GM18517 (cell line): Measurements from ENCODE around the gene SIRT7.
A peak's percentile ranks its signal among the peaks of the same experiment; 100 is the strongest.

Experiments used
- ATAC-seq: cut with Tn5 transposase; IDR thresholded peaks from one replicate; pipeline ENCODE4 v1.9.1; 2021; ENCODE audit warnings: mild to moderate bottlenecking, moderate library complexity; ENCODE audit not compliant: unreplicated experiment

The SIRT7 gene

DNA sequence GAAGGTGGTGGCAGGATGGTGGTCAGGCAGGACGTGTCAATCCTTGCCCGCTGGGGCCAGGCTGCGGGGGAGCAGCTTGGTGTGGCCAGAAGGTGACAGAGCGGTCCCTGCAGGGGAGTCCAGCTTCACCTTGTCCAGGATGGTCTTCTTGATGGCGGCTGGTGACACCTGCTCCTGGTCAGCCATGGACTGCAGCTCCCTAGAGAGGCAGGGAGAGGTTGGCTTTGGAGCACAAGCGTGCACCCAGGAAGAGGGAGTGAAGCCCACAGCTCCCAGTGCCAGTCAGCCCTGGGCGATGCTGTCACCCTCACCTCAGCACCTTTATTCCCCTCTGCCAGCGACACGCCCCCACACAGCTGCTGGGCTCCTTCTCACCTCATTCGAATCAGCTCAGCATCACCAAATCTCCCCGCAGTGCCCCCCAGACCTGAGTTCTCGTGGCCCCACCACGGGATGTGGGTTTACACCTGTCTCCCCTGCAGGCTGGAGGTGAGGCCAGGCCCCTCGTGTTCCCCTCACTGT, 15.3 kb upstream of the SIRT7 start:
- no peak for ATAC-seq

DNA sequence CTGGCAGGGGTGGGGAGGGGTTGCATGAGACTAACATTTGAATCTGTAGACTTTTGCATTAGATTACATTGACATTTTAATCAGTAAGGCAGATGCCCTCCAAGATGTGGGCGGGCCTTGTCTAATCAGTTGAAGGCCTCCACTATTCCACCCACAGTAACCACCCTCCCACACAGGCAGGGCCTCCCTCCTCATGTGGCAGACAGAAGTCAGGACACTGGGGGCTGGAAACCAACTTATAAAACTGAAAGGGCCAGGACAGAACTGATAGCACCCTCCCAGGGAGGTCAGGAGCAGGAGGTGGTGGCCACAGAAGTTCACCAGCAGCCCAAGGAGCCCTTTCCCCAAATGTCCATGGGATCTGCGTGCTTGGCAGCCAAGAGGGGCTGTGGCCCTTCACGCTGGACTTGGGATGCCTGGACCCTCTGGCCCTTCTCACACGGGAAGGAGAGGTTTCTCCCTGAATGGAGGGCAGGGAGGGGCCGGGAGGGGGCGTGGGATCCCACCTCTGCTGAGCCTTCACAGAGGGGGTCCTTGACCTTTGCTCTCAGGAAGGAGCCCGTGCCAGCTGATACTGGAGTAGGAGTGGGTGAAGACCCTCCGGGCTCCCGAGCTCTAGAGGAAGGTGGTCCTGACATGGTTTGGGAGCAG, 14.5 kb upstream of the SIRT7 start:
- ATAC-seq = no peak

DNA sequence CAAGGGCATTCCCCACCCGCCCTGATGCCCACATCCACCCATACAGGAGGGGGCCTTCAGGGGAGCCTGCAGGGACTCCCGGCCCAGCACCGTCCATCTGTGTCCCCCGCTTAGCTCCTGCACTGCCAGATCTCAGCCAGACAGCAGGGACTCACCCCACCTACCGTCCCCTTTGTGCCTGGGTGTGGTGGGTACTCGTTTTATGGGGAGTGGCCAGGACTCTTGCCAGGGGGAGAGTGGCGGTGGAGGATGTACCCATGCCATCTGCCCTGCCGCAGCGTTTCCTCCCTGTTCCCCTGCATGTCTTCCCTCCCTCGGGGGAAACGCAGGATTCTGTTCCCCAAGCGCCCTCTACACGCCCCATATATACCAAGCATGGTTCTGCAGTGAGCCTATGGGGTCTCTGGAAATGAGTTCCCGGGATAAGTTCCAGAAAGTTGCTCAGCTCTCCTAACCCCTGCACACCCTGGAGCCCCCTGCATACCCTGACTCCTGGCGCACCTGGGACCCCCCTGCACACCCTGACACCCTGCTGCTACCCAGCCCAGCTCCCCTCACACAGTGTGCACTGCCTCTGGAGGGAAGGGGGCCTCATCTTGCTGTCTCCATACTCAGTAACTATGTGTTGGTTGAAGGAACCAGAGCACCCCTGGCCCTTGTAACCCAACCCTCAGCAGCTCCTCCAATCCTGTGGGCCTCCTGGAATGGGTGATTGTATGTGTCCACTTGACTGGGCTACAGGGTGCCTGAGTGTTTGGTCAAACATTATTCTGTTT, 13.8 kb upstream of the SIRT7 start:
- no peak for ATAC-seq

DNA sequence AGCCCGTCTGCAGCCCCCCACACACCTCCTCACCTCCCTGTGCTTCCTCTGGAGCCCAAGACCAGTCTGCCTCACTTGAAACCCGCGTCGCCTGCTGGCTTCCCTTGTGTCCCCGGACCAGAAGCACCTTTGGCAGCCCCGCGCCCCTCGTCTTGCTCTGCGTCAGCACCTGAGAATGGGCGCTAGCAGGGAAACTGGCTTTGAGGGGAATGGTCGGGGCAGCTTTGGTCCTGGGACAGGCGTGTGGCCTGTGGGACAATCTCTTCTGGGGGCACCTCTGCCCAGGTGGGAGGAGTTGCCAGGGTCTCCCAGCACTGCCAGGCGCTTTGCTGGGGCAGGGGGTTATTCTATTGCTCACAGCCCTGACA, 13.2 kb upstream of the SIRT7 start:
- no peak for ATAC-seq

DNA sequence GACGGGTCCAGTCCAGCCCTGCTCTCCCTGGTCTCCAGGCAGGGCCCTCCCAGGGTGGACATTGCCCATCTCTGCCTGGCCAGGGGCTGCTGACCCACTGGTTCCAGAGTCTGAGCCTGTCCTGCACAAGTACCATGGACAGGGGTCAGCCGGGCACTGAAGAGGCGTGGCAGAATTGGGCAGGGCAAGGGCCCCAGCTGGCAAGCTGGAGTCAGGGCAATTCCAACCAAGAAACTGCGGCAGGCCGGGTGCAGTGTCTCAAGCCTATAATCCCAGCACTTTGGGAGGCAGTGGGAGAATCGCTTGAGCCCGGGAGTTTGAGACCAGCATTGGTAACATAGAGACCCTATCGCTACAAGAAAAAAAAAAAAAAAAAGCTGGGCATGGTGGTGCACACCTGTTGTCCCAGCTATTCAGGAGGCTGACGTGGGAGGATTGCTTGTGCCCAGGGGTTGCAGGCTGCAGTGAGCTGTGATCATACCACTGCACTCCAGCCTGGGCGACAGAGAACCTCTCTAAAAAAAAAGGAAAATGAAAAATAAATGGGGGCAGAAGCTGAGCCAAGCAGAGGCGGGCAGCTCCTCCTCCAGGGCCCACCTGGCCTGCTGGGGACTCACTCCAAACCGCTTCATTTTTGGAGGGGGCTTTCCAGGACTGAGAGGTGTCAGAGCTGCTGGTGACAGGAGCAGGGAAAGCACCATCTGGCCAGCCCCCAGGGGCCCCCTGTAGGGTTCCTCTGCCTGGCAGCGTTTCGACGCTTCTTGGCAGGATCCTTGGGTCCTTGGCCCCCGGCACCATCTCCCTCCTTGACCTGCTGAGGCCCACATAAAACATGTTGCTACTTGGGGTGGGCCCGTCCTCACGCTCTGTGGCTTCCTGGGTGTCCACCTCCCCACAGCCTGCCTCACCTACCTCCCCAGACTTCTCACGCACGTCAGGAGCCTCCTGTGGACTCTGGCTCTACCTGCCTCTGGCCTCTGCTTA, 12.5 kb upstream of the SIRT7 start:
- ATAC-seq = no peak

DNA sequence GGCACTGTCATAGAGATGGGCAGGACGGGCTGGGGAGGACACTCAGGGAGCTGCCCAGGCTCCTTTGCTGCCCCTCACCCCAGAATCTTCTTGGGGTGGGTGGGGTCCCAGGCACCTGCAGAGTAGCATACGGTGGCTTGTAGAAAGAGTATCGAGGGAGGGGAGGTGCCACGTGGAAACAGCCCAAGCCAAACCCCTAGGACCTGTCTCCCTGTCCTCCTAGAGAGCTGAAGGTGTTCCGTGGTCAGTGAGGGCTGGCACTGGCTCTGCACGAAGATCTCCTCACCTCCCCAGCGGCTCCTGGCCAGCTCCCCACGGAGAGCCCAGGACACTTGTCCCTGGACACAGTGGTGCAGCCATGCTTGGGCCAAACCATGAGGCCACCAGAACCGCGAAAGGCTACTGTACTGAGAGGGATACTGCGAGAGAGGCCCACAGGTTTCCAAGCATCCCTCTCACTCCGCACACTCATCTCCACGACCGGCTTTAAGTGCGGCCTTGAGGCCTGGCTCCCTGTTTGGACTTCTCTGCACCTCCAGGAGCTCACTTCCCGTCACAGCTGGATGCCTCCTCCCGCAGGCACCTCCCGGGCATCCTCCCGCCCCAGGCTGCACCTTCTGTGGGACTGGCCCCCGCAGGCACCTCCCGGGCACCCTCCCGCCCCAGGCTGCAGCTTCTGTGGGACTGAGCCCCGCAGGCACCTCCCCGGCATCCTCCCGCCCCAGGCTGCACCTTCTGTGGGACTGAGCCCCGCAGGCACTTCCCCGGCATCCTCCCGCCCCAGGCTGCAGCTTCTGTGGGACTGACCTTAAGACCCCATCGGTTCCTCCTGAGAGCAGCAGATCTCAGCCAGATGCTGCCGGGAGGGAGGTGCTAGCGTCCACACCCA, 11.5 kb upstream of the SIRT7 start:
- no peak for ATAC-seq

DNA sequence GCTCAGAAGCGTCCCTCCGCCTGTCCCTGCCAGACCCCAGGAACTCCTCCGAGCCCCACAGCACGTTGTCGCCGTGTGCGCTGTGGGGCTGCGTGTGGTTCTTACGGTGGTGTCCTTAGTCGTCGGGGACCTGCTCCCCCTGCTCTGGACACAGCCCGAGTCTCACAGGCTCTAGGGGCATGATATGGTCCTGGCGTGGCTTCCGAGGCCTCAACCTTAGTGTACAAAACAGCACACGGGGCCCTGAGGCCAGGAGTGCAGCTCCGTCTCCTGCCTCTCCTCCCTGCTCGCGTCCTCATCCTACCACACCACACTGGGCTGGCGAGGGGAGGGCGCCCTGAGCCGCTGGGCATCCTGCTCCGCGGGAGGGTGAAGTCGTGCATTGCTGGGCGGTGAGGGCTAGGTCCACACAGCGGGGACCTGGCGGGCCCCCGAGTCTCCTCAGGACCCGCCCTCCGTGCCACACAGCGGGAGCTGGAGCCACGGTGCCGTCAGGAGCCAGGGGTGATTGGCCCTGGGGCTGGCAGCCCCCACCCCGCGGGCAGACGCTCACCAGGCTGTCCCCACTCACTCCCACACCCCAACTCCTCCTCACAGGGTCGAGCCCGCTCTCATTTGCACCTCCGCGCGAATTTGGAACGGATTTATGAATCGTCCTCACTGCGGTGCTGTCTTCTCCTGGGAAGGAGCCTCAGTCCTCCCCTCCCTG, 10.7 kb upstream of the SIRT7 start:
- no peak for ATAC-seq

DNA sequence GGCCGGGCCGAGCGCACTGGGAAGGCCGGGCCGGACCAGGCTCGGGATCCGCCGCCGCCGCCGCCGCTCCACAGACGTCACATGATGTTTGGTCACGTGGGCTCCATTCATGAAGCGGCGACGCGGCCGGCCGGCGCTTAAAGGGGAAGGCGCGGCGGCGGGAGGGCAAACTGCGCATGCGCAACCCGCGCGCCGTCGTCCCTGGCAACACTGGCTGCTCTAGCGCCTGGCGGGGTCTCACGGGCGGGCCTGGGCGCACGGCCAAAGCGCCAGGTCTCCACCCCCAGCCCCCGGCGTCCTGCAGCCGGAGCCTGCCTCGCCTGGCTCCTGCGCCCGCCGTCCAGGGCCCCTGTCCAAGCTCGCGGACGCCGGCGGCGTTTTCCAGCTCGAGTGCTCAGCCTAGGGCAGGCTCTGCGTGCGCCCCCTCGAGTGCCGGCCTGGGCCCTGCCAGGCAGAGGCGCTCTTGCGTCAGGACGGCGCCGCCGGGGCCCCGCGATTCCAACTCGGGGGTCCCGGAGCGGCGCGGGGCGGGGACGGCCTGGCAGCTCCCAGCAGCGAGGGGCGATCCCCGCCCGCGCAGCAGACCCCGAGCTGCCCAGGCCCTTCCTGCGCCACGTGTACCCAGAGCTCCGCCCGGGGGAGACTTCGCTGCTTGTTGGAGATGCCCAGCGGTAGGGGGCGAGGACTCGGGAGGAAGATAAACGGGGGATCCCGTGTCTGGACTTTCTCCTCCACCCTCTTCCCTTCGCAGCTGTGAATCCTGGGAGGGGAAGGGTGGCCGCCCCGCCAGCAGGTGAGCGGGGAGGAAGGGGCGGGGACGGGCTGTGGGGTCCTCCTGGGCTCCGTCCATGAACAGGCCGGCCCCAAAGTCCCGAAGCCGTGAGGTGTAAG, 9.9 kb upstream of the SIRT7 start, which contains the start of gene MAFG:
Gene MAFG, minus strand, starts transcription at position 83 of the 891 bp plus-strand sequence. CDS start 4,550 bp downstream, outside the sequence.
- peak; percentile 69 for ATAC-seq

DNA sequence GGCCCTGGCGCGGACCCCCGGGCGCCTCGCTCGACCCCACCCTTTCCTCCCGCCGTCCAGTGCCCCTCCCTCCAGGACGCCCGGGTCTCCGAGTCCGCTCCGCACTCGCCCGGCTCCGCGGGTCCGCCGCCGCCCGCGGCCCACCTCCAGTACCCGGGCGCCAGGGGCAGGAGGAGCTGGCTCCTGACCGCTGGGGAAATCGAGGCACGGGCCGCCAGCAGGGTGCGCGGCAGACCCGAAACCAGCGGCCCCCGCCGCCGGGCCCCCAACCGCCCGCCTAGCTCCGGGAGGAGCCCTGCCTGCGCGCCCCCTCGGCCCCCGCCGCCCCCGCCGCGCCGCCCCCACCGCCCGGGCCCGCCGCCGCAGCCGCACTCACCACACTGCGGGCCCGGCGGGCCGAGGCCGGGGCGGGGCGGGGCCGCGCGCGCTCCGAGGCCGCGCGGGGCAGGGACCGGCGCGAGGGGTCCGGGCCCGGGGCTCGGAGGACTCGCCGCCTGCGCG, 9.2 kb upstream of the SIRT7 start:
- no peak for ATAC-seq

DNA sequence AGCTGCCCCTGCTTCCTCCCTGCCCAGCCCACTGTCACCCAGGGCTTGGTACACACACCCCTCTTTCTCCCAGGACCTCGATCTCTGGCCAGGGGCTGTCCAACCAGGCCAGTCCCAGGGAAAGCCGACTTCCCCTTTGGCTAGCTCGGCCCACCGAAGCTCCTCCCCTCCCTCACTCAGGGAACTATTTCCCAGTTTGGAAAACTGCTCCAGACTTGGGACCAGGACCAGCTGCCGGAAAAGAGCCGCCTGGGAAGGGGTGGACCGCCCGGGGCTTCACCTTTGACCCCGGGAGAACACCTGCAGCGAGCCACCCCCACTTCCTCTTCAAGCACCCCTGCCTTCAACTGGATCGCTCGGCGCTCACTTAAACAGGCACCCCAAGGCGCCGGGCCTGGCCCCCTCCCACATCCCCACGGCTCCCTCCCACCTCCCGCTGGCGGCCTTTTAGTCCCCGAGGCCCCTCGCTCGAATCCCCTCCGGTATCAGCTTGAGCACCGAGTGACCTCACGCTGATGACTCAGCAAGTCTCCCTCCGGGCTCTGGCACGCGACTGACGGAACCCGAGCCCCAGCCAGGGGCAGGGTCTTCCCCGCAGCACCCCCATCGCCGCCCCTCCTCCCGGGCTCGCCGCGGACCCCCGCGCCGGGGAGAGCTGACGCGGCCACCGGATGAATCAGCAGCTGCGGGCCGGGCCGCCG, 8.6 kb upstream of the SIRT7 start:
- ATAC-seq = no peak

DNA sequence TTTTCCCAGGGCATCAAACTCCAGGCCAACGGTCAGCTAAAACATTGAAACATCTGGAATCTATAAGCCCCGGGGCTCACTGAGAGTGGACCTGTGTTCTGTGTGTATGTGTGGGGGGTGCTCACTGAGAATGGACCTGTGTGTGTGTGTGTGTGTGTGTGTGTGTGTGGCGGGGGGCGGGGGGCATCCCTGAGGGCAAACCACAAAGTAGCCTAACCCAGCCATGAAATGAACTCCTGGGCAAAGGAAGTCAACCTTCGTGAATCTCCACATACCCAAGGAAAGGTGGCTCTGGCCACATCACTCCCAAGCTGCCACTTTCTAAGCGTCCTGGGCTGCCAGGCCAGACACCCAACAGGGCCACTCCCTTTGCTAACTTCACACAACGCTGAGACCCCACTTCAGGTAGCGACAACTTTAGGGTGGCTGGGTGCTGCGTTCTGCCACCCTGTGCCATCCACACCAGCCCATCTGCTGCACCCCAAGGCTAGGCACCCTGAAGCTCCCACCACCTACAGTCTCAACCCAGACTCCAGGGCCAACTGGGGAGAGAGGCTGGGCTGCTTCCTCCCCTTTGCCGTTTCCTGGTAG, 8.0 kb upstream of the SIRT7 start:
- ATAC-seq = no peak

DNA sequence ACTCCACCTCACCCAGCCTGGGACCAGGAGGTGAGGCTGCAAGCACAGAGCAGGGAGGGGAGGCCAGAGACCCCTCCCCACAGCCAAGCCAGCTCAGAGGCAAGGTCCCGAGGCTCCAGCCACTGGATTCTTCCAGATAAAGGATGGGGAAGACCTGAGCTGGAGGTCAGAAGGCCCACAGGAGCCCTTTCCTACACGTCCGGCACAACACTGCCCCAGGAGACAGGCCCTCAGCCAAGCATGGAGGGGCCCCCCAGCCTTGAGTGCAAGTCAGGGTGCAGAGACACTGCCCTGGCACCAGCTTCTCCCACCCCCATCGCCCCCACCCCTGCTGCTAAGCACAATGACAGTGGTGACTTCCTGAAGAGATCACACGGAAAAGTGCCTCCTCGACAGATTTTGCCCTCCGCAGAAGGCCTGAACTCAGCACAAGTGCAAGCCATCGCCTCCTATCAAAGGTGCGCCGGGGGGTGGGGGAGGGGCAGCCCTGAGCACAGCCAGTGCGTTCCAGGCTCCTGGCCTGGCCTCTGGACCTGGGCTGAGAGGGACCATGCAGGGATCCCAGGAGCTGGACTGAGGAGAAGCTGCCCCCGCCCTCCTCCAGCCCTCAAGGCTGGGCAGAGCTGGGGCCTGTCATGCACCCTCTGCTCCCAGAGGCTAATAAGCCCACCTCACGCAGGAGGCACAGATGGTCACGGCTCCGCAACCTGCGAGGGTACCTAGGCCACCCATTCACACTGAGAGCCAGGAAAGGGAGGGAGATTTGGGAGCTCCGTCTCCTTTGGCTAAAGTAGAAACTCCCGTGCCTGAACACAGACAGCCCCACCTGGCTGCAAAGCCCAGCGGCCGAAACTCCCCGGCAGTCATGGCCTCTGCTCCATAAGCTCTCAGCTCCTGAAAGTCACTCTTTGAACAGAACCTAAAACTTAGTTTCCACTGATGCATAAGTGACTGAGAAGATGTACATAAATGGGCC, 6.9 kb upstream of the SIRT7 start:
- ATAC-seq = no peak

DNA sequence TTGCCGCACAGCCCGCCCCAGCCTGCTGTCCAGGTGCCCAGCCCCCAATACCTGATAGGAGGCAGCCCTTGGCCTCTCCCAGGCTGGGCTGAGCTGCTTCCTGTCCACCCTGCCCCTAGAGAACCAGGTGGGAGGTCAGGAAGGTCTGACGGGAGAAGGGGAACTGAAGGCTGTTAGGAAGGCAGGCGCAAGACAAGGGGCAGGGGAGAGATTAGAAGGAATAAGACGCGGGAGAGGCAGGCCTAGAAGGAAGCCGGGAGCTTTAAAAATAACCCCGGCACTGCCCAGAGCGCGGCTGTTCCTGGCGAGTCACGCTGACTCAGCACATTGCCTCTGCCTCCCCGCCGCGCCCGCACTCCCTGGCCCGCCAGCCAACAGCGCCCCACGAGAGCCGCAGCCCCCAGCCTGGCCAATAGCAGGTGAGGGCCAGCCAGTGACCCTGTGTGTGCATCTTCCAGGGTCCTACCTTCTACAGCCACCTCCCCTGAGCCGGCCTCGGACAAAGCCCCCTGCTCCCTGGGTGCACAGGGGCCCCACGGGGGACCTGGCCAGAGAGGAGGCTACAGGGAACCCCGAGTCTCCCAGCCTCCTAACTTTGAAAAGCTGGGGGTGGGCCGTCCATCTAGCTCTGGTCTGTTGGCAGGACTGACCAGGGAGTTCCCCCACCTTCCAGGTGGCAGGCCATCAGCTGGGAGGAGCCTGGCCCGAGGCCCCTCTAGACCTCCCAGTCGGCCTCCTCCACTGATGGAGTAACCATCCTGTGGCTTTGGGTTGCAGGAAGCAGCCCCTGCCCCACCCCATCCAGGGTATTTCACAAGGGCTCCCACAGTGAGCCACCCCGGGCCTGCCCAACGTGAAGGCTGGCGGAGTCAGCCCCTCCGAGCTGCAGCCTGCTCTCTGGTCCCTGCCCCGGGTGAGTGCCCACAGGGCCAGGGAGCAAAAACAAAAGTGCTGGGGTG, 5.6 kb upstream of the SIRT7 start:
- ATAC-seq = no peak

DNA sequence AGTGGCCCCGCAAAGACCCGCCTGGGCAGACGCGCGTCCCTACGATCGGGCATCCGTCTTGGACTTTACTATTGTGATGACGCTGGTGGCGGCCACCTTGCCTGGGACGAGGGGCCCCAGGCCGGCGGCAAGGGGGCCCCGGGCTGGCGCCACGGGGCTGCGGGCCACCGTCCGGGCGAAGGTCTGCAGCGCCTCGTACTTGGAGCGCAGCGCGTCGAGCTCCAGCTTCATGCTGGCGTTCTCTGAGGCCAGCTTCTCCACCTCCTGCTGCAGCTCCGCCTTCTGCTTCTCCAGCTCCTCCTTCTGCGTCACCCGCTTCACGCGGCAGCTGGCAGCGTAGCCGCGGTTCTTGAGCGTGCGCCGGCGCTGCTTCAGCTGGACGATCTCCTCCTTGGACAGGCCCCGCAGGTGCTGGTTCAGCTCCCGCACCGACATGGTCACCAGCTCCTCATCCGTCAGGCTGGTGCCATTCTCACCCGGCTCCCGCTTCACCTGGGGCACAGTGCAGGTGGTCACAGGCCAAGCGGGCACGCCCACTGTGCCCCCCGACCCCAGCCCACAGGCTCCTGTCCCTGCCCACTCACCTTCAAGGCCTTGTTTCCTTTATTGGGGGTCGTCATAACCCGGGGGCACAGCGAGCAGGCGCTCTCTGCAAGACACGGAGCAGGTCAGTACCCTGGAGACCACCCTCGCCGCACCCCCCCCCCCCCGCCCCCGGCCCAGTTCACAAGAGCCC, 4.8 kb upstream of the SIRT7 start:
- ATAC-seq = no peak
